NCI-H2029 (cell line): ENCODE measurements around the gene TNFRSF6B.
"Not testable (repeated sequence)": the region's sequence is repeated elsewhere in the genome, so short reads cannot be mapped to it uniquely, and the experiment has no call there.

Source experiments
- DNase-seq: peaks from one replicate; lab custom pipeline; 2025; lab: John Stamatoyannopoulos, UW

Gene TNFRSF6B

DNA sequence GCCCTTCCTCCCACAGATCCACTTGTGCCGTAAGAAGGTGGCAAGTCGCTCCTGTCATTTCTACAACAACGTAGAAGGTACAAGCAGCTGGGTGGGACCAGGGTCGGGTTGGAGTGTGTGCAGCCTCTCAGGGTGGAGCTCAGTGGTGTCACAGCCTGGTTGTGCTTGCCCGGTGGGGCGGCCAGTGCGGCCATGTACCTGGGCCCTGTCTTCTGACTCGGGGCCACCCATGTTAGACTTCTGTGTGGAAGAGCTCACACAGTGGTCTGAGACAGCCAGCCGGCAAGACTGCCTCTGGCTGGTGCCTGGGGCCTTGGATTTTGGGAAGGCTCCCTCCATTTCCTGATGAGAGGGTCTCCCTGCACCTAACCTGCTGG, 33.7 kb upstream of the TNFRSF6B start:
- no peak for DNase-seq

DNA sequence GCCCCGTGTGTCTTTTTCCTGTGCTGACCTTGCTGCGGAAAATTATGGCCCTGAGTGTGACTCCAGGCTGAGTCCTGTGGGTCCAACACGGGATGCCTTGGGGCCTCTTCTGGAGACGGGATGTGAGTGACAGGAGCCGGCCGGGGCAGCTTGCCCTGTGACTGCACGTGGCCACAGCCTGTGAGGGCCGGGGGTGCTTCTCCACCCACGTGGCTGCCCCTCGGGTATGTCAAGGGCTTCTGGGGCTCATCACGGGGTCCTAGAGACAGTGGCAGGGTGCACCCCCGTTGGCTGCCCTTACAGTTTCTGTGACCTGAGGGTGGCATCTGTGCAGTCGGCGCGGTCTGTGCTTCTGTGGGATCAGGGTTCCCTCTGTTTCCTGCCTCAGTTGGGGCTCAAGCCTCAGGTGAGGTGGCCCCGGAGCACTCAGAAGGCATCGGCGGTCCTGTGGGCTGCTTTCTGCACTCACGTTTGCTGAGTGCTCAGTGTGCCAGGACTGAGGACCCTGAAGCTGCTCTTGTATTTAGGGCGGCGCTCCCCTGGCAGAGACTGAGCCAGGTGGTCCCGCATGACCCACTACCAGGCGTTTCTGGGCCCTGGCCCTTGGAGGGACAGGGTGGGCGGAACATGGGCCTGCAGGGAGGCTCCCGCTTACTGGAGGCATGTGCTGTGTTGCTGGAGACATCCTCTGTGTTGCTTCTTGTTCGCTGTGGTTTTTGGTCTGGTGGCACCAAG, 33.0 kb upstream of the TNFRSF6B start:
- no peak for DNase-seq

DNA sequence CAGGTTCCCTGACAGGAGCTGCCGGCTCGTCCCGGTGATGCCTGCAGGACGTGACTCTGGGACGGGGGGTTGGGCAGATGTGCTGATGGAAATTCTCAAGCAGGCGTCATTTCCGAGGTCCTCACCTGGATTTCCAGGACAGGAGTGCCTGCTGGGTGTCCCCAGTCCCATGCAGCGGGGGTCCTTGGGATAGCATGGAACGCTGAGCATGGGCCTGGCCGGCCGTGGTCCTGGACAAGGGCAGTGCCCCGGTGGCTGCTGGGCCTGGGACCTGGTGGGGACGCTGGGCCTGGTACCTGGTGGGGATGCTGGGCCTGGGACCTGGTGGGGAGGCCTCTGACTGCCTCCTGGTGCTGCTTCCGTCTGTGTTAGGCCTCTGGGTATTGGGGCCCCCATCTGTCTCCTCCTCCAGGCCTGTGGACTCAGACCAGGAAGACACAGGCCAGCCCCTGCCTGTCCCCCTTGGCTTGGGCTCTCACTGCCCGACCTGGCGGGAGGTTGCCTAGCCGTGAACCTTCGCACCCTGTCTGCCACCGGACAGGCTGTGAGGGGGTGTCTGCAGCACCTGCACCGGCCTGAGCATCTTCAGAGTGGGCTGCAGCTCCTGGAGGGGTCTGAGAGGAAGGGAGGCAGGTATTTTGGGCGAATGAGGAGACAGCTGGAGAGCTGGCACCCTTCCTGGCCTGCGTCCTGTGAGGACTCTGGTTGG, 32.2 kb upstream of the TNFRSF6B start:
- no peak for DNase-seq

DNA sequence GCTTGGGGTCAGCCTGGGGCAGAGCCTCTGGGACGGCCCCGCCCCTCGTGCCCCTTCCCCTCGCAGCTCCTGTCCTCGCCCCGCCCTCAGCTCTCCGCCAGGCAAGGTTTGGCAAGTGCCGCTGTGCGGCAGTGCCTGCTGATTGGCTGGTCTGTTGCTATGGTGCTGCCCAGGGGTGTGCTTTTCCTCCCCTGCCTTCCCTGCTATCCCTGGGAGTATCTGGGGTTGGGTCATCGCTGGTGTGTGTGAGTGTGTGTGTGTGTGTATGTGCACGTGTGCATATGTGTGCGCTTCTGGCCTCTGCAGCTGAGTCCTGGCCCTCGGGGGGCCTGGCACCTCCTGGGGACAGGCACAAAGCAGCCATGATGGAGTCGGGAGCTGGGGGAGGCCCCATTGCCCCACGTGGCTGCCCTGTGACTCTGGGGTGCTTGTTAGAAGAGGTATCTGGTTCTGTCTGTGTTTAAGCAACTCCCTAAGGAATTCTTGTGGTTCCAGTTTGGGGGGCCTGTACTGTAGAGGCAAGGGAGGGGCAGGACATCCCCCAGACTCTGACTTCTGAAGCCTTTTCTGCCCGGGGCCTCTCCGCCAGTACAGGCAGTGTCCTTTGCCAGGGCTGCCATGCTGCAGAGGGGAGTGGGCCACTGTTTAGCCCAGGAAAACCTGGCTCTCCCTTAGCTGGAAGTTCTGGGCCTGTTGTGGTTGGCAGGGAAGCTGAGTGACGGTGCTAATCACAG, 31.4 kb upstream of the TNFRSF6B start:
- no peak for DNase-seq

DNA sequence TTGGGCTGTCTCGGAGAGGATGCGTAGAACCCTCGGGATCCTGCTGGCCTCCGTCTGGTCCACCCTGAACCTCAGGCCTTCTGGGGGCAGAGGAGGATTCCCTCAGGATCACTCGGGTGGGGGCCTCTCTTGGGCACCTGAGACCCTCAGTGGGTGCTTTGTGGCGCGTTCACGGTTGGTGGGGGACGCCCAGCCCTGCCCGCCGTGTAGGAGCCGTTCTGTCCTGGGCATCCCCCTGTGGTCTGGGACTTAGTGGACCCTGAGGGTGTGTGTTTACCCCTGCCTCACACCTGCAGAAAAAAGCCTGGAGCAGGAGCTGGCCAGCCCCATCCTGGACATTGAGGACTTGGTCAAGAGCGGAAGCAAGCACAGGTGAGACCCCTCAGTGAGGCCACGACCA, 30.7 kb upstream of the TNFRSF6B start:
- no peak for DNase-seq

DNA sequence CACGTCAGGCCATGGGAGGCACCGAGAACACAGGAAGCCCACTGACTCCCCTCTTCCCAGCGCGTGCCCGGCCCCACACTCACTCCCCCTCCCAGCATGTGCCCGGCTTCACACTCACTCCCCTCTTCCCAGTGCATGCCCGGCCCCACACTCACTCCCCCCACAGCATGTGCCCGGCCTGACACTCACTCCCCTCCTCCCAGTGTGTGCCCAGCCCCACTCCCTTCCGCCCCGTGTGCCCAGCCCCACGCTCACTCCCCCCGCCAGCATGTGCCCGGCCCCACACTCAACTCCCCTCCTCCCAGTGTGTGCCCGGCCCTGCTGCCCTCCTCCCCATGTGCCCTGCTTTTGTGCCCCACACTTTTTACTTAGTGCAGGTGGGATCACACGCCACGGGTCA, 28.6 kb upstream of the TNFRSF6B start:
- no peak for DNase-seq

DNA sequence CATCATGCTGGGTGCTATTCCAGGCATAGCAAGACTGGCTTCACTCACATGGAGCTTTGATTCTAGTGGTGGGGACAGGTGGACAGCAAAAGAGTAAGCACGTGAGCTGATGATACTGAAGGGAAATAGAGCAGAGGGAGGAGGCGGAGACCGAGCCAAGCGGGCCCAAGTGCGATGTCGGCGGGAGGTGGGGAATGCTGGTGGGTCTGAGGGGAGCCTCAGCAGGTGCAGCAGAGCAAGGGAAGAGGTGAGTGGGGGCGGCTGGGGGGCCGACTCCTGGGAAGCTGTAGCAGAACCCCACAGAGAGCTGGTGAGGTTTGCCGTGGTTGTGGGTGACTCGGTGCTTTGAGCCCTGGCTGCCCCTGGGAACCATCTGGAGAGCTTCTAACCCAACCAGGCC, 28.1 kb upstream of the TNFRSF6B start:
- DNase-seq, result no peak

DNA sequence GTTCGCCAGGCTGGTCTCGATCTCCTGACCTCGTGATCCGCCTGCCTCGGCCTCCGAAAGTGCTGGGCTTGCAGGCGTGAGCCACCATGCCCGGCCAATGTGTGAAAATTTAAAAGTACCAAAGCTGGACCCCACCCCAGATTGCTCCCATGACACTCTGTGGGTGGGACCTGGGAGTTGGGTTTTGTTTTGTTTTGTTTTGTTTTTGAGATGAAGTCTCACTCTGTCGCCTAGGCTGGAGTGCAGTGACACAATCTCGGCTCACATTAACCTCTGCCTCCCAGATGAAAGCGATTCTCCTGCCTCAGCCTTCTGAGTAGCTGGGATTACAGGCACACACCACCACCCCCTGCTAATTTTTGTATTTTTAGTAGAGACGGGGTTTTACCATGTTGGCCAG, 24.8 kb upstream of the TNFRSF6B start:
- DNase-seq, result not testable (repeated sequence)

DNA sequence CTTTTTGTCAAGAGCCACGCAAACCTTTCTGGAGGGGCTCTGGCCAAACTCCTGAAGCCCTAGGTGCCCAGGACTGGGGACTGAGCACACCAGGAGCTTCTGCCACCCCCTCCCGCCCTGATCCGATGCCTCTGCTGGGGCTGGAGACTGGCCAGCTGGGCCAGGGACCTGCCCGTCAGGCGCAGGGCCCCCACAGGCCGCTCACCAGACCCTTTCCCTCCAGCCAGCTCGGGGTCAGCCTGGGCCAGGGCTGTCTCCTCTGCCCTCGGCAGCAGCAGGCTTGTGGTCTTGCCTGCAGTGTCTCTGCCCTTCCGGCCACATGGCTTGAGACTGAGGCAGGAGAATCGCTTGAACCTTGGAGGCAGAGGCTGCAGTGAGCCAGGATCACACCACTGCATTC, 23.8 kb upstream of the TNFRSF6B start:
- no peak for DNase-seq

DNA sequence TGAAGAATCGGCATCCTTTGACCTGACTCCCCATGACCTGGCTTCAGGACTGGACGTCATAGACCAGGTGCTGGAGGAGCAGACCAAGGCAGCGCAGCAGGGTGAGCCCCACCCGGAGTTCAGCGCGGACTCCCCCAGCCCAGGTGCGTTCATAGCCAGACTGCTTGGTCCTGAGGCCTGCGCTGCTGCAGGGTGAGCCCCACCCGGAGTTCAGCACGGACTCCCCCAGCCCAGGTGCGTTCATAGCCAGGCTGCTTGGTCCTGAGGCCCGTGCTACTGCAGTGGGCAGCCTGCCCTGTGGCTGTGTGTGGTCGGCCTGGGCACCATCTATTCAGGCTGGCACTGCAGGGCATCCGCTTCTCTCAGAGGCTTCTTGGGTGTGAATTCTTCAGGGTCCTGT, 22.5 kb upstream of the TNFRSF6B start:
- DNase-seq, result no peak

DNA sequence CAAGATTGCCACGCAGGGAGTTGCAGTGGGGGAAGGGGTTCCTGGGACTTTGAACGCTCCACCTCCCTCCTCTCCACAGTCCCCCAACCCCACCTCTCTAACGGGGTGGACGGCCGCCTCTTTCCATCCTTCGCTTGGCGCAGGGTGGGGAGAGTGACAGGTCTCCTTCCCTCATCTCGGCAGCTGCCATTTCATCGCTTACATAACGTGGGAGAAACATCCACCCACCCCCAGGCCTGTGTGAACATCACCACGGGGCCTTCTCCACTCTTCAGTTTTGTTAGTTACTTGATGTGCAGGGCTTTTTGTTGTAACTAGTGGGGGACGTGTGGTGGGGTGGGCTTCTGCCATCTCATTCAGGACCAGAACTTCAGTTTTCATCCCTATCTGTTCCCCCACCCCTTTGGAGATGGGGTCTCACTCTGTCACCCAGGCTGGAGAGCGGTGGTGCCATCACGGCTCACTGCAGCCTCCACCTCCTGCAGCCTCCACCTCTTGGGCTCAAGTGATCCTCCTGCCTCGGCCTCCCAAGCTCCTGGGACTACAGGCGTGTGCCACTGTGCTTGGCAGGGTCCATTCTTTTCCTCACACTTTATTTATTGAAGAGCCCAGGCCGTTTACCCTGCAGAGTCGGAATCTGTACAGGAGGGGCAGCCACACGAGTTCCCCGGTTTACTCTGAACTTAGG, 20.6 kb upstream of the TNFRSF6B start:
- no peak for DNase-seq

DNA sequence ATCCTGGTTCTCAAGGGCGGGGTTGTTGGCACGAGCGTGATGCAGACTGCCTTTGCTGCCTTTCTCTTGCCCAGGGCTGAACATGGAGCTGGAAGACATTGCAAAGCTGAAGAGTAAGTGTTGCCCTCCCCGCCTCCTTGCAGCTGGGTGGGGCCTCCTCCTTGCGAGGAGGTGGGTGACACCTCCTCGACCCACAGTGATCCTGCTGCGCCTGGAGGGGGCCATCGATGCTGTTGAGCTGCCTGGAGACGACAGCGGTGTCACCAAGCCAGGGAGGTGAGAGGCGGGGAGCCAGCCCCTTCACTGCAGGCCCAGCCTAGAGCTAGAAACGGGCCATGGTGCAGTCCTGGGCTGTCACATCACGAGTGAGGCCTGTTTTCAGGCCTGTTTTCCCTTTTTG, 18.4 kb upstream of the TNFRSF6B start:
- no peak for DNase-seq

DNA sequence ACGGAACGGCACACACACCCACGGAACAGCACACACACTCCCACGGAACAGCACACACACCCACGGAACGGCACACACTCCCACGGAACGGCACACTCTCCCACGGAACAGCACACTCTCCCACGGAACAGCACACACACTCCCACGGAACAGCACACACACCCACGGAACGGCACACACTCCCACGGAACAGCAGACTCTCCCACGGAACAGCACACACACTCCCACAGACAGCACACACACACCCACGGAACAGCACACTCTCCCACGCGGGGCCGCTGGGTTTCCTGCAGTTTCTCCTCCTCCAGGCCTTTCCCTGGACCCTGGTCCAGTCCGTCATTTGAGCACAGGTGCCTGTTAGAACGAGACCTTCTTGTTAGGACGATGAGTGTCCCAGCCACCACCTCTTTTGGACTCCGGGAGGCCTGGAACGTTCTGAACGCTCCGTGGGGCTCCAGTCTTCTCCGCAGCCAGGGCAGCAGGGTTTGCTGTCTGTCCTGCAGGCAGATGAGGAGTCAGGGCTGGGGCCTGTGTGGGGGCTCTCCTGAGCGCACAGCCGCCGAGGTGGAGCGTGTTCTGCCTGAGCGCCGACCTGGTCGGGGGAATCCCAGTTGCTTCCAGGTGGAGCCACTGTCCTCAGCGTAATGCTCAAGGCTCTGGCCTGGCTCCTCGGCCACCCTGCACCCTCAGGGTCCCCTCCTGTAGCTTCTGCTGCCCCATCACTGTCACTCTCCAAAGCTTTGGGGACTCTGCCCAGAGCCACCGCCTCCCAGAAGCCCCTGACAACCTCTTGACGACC, 17.6 kb upstream of the TNFRSF6B start:
- no peak for DNase-seq

DNA sequence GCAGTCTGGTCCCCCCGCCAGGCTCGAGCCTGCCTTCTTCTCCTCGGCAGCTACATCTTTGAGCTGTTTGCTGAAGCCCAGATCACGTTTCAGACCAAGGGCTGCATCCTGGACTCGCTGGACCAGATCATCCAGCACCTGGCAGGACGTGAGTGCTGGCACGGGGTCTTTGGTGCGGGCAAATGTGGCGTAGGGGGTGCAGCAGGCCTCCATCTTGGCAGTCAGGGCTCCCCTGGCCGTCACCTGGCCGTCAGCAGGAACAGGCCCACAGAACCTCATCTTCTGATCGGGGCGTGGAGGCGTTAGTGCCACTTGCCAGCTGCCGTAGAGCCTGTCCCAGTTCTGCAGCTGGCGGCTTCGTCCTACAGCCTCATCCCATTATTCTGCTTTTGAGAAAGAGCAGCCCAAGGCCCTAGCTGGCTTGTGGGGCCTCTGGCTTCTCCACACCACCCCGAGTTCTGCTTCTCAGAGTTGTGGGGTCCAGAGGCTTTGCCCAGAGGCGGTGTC, 16.6 kb upstream of the TNFRSF6B start:
- no peak for DNase-seq

DNA sequence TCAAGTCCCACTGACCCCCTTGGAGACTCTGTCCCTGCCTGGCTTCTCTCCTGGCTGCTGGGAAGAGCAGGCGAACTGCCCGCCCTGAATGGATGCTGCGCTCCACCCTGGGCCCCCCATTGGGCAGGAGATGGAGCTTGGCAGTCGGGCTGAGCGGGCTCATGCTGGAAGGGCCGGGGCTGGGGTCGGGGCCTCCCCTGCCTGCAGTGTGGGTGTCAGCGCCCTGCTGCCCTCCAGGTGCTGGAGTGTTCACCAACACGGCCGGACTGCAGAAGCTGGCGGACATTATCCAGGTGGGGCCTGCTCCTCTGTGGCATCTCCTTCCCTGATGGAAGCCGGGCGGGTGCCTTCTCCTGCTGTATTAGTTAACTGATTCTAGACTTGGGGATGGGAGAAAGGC, 16.0 kb upstream of the TNFRSF6B start:
- no peak for DNase-seq

DNA sequence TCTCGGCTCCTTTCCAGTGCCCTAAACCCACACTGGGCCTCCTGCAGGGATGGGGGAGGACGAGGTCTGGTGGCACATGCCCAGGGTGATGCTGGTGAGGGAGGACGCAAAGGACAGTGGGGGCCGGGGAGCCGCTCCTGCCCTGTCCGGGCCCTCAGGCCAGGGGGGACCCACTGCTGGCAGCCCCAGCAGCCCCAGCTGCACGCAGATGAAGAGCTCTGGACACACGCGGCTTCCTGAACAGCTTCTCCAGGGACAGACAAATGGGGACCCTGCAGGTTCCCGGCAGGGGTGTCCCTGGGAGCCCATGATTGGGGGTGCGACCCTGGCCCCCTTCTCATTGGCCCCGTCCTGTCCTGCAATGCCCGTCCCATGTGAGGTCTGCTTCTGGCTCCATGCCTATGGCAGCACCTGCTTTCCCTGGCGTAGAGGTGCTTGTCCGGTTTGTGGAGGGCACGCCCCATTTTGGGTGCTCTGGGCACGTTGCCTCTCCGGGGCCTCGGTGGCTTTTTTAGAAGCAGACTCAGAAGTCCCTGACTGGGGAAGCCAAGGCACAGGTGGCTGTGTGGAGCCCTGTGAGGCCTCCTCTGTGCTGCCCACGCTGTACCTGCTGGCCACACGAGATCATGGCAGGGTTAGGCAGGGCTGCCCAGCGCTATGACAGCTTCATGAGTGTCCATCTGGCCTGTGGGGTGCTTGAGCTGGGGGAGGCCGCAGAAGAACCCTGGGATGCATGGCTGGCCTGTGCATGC, 15.4 kb upstream of the TNFRSF6B start:
- no peak for DNase-seq

DNA sequence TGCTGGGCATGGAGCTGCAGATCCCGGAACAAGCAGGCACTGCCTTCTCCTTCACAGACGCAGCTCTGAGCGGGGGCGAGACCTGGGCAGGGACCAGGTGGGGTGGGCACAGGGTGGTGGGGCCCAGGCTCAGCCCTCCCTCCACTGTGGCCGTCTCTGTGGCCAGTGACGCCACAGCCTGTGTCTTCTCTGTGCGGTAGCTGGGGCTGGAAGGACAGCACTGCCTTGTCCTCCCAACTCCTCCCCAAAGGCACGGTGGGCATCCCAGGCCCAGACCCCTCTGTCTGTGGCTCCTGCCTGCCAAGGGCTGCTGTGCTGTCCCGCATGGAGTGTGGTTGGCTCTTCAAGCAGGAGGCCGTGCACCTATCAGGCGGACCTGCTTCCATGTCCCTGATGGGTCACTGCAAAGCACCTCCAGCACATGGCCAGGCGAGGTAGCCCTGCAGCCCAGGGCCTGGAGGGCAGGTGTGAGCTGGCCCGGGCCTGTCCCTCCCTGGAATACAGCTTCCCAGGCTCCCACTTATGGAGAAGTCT, 14.8 kb upstream of the TNFRSF6B start:
- no peak for DNase-seq

DNA sequence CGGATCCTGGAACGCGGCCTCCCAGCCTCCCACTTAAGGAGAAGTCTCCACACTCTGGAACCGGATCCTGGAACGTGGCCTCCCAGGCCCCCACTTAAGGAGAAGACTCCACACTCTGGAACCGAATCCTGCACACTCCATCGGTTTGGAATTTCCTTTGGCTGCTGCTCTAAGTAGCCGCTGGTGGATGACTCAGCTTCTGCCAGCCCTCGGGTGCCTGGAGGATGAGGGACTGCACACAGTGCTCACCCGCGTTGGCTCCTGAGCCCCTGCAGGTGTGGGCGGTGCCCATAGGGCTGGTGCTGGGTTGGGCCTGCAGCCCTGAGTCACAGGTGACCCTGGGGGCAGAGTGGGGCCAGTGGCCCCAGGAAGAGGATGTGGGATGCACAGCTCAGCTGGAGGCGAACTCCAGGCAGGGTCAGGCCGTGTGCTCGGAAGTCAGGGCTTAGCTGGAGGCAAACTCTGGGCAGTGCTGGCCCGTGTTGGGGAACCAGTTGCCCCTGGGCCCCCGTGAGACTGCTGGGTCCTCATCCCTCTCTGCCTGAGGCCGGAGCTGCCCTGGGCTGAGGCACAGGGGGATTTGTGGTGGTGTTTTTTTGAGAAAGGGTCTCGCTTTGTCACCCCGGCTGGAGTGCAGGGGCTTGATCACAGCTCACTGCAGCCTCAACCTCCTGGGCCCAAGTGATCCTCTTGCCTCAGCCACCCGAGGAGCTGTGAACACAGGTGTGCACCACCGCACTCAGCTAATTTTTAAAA, 13.9 kb upstream of the TNFRSF6B start:
- DNase-seq, result no peak

DNA sequence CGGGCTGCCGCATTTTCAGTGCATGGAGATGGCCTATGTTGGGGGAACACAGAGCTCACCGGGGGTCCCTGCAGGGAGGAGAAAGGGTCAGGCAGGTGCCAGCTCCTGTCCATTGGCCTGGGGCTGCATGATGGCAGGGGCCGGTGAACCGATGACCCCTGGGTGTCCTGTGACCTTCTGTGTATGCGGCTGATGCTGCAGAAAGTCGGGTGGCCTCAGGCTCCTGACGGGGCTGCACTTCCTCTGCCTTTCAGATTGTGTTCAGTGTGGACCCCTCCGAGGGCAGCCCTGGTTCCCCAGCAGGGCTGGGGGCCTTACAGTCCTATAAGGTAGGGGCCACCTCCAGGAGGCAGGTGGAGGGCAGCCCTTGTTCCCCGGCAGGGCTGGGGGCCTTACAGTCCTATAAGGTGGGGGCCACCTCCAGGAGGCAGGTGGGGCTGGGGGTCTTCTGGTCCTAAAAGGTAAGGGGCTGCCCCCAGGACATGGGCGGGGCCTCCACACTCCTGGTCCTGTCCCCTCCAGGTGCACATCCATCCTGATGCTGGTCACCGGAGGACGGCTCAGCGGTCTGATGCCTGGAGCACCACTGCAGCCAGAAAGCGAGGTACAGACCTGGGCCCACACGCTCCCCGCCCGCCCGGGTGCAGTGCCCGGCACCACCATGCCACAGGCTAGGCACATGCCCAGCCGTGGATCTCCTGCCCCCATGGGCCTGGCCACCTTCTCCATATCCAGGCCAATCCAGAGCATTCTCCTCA, 11.0 kb upstream of the TNFRSF6B start:
- DNase-seq, result no peak
